Measurements from ENCODE around the gene CACNA1H.

GRCh38 chr16:1204933-1205332, 52.0 kb downstream of the CACNA1H start:
- TF ChIP-seq MAX (IDR thresholded peaks at IDR 0.05) (no peak), POLR2A (IDR thresholded peaks at IDR 0.05; ENCODE audit: borderline replicate concordance, extremely low read depth, insufficient read depth, insufficient read length) (no peak), CTCF (IDR thresholded peaks at IDR 0.05 in 2 of 3, conservative IDR thresholded peaks at IDR 0.05 in 1 of 3; ENCODE audit: borderline replicate concordance in 1 of 3, insufficient read depth in 1 of 3, low read depth in 2 of 3, low read length in 2 of 3) (no peak), EZH2 (IDR thresholded peaks at IDR 0.05) (no peak), RAD21 (IDR thresholded peaks at IDR 0.05; ENCODE audit: low read depth) (no peak), ELF1 (IDR thresholded peaks at IDR 0.05; ENCODE audit: borderline replicate concordance, low read depth) (no peak), POLR2AphosphoS5 (IDR thresholded peaks at IDR 0.05; ENCODE audit: low read depth, low read length) (no peak), ATF3 (IDR thresholded peaks at IDR 0.05) (no peak)
